OCI-LY7 (cell line): ENCODE data around the gene BNC1.

ENCODE experiments used
- CTCF ChIP-seq: fragments of 200-600 bp; sonication (generic); conservative IDR thresholded peaks from 2 replicates; pipeline ENCODE4 v1.5.1; 2014; ENCODE audit warnings: mild to moderate bottlenecking, antibody characterized with exemption, low read length, moderate library complexity, mixed read lengths
- EZH2phosphoT487 ChIP-seq: fragments of 200-600 bp; sonication (generic); IDR thresholded peaks from 2 replicates; pipeline ENCODE4 v1.6.1; 2018; ENCODE audit warnings: low read depth, borderline replicate concordance, mild to moderate bottlenecking, mixed run types, antibody characterized with exemption, low read length, moderate library complexity, mixed read lengths

DNA sequence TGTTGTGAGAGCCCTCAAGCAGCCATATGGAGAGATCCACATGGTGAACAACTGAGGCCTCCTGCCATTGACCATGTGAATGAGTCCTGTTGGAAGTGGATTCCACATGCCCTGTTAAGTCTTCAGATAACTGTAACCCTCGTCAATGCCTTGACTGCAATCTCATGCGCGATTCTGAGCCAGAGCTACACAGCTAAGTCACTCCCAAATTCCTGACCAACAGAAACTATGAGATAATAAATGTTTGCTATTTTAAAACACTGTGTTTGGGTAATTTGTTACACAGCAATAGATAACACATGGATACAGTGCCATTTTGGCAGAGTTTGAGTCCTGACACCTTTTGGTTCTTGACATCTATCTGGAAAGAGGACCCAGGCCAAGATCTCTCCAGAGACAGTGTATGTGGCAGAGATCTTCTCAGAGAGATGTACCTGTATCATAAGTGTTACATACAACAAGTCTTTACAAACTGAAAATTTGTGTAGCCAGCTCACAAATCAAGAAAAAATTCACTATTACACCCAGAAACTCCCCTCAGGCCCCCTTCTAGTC lies 34.5 kb upstream of the BNC1 start:
- no peak for TF ChIP-seq CTCF
- TF ChIP-seq EZH2phosphoT487, result no peak
